Measurements from ENCODE around the gene CA9. TPM values are rescaled to one million over a fixed set of nuclear protein-coding genes. Genes with fewer than 3 reads are reported as not detected.

Gene CA9
- total and polyA plus RNA-seq, 2 experiments from 2014 or later: 1.1 TPM; not detected in 1

GRCh38 chr9:35682051-35682450 lies 8.3 kb downstream of the CA9 start:
- peaks cover 10% of the 10 kb centered on the region for H3K4me1 ChIP-seq (ENCODE audit: insufficient read depth)
- Mint-ChIP-seq H3K9me3 (no peaks in the 10 kb centered on the region), H3K36me3 (ENCODE audit: low read depth) (peaks cover 52% of the 10 kb centered on the region), H3K4me1 (peaks cover 26% of the 10 kb centered on the region), H3K4me3 (no peak overlapping the region), H3K27me3 (ENCODE audit: insufficient read depth, low read depth, poor library complexity) (peaks cover 14% of the 10 kb centered on the region), H3K27ac (no peak overlapping the region)
- H3K79me2 ChIP-seq (replicated peaks; ENCODE audit: insufficient read depth): 0 out of 2 replicates have a peak, but pooled peaks cover 2% of the 10 kb centered on the region
- no peak for DNase-seq (ENCODE audit: low spot score)
- H2AFZ ChIP-seq: no peak overlapping the region
- H4K20me1 ChIP-seq (replicated peaks; ENCODE audit: insufficient read depth): peaks cover 3% of the 10 kb centered on the region; the same call in 1 of the 2 replicates
- H3K27ac ChIP-seq (ENCODE audit: low read depth): peak overlapping the region; percentile 80; the same call in 1 of the 2 replicates
- H3K4me2 ChIP-seq: no peak overlapping the region
- H3F3A ChIP-seq (replicated peaks; ENCODE audit: low read depth): peaks cover 25% of the 10 kb centered on the region
- H3K9me2 ChIP-seq (ENCODE audit: insufficient read depth): no peaks in the 10 kb centered on the region
- peaks cover 1% of the 10 kb centered on the region; the same call in 1 of the 2 replicates for H3K27me3 ChIP-seq (ENCODE audit: insufficient read depth)
- peaks cover 26% of the 10 kb centered on the region for H3K36me3 ChIP-seq (ENCODE audit: insufficient read depth)
- no peak overlapping the region for H3K4me3 ChIP-seq
- ATAC-seq: no peak
- TF ChIP-seq ZNF462 (CRISPR knock-in tag; IDR thresholded peaks at IDR 0.05) (no peak), ZNF331 (CRISPR knock-in tag; IDR thresholded peaks at IDR 0.05; ENCODE audit: low read depth) (no peak), CTCF (conservative IDR thresholded peaks at IDR 0.05; ENCODE audit: low read depth in 2 of 2) (no peak), EZH2 (IDR thresholded peaks at IDR 0.05; ENCODE audit: low read depth, unreplicated experiment) (no peak), POLR2AphosphoS5 (IDR thresholded peaks at IDR 0.05; ENCODE audit: low read depth) (no peak), REST (IDR thresholded peaks at IDR 0.05; ENCODE audit: unreplicated experiment) (no peak), EZH2phosphoT487 (IDR thresholded peaks at IDR 0.05; ENCODE audit: unreplicated experiment) (no peak), CREB1 (CRISPR knock-in tag; IDR thresholded peaks at IDR 0.05; ENCODE audit: low read depth) (no peak), ETS1 (IDR thresholded peaks at IDR 0.05) (no peak), NANOG (IDR thresholded peaks at IDR 0.05; ENCODE audit: borderline replicate concordance) (no peak)
